ENCODE measurements around the gene NXPE3. TPM values are rescaled to one million over a fixed set of nuclear protein-coding genes. Genes with fewer than 3 reads are reported as not detected.

The NXPE3 gene
- total RNA-seq, 1 donor from 2014 or later, result 15.9 TPM

DNA sequence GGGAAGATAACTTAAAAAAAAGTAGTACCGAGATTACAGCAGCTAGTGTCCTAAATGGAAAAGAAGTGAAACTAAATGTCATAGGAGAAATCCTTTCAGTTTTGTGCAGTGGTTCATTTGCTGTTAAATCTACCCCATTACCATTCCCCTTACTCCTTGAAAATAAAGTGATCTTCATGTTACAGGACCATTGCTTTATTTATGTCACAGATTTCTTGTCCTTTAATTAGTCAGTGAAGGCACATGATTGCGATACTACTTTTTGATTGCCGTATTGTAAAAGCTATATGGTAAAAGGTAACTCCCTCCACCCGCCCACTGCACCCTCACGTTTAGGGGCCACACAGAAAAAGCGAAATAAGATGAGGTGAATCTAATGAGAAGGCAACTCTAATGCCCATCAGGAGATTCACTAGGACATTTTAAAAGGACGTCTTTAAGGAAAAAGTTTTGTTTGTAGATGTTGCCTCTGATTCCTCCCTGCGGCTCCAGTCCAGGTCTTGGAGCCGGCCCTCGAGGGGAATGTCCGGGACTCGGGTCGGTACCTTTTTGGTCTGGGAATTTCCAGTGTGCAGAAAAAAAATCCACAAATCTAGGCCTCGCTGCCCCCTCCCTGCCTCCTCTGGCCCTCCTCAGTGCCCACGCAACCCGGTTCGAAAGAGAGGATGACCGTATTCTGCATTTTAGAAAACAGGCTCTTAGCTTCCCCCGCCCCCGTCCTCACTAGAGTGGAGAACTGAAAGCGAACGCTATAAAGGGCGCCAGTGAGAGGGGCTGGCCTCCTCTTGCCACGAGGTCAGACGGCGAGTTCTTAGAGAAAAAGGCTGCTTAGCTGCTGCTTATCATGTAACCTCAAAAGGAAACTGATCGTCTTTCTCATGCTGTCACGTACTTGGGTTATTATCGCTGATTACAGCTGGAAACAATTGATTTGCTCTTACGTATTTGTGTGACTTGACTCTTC lies 48.5 kb downstream of the NXPE3 start:
- Histone ChIP-seq H3K4me1 (peaks cover 27% of the 10 kb centered on the region), H3K27me3 (no peaks in the 10 kb centered on the region), H3K4me3 (peak overlapping the region; percentile 58), H3K9me3 (no peaks in the 10 kb centered on the region), H3K27ac (peak overlapping the region; percentile 88), H3K36me3 (no peaks in the 10 kb centered on the region)
- DNase-seq, result peak; percentile 86
- peak; percentile 95 for ATAC-seq
- intact Hi-C loops (cut with DNase I), result no loop called here
- TF ChIP-seq, protein P1, sequence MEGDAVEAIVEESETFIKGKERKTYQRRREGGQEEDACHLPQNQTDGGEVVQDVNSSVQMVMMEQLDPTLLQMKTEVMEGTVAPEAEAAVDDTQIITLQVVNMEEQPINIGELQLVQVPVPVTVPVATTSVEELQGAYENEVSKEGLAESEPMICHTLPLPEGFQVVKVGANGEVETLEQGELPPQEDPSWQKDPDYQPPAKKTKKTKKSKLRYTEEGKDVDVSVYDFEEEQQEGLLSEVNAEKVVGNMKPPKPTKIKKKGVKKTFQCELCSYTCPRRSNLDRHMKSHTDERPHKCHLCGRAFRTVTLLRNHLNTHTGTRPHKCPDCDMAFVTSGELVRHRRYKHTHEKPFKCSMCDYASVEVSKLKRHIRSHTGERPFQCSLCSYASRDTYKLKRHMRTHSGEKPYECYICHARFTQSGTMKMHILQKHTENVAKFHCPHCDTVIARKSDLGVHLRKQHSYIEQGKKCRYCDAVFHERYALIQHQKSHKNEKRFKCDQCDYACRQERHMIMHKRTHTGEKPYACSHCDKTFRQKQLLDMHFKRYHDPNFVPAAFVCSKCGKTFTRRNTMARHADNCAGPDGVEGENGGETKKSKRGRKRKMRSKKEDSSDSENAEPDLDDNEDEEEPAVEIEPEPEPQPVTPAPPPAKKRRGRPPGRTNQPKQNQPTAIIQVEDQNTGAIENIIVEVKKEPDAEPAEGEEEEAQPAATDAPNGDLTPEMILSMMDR (IDR thresholded peaks at IDR 0.05), result no peak

GRCh38 chr3:101828276-101828675 lies 49.3 kb downstream of the NXPE3 start:
- H3K36me3 ChIP-seq, result no peaks in the 10 kb centered on the region
- intact Hi-C loops (cut with DNase I), result no loop called here
- no peaks in the 10 kb centered on the region for H3K27me3 ChIP-seq
- no peaks in the 10 kb centered on the region for H3K9me3 ChIP-seq
- H3K4me1 ChIP-seq, result peaks cover 27% of the 10 kb centered on the region
- peak overlapping the region; percentile 88 for H3K27ac ChIP-seq
- H3K4me3 ChIP-seq, result peak overlapping the region; percentile 58
- no peak for DNase-seq
- TF ChIP-seq, protein P1 (IDR thresholded peaks at IDR 0.05), result no peak
- ATAC-seq, result no peak

GRCh38 chr3:101828691-101829436 lies 49.9 kb downstream of the NXPE3 start:
- Histone ChIP-seq H3K4me3 (peak overlapping the region; percentile 58), H3K9me3 (no peaks in the 10 kb centered on the region), H3K4me1 (peaks cover 32% of the 10 kb centered on the region), H3K36me3 (no peaks in the 10 kb centered on the region), H3K27me3 (no peaks in the 10 kb centered on the region), H3K27ac (peak overlapping the region; percentile 88)
- DNase-seq (no peak), ATAC-seq (peak; percentile 74)
- intact Hi-C loops (cut with DNase I), result no loop called here
- TF ChIP-seq, protein P1 (IDR thresholded peaks at IDR 0.05), result no peak

GRCh38 chr3:101829437-101829830 lies 50.4 kb downstream of the NXPE3 start:
- Histone ChIP-seq H3K27ac (peak overlapping the region; percentile 88), H3K36me3 (no peaks in the 10 kb centered on the region), H3K9me3 (no peaks in the 10 kb centered on the region), H3K27me3 (no peaks in the 10 kb centered on the region), H3K4me3 (peak overlapping the region; percentile 58), H3K4me1 (peaks cover 32% of the 10 kb centered on the region)
- no peak for ATAC-seq
- no peak for DNase-seq
- TF ChIP-seq, protein P1 (IDR thresholded peaks at IDR 0.05), result no peak
- intact Hi-C loops (cut with DNase I), result no loop called here

DNA sequence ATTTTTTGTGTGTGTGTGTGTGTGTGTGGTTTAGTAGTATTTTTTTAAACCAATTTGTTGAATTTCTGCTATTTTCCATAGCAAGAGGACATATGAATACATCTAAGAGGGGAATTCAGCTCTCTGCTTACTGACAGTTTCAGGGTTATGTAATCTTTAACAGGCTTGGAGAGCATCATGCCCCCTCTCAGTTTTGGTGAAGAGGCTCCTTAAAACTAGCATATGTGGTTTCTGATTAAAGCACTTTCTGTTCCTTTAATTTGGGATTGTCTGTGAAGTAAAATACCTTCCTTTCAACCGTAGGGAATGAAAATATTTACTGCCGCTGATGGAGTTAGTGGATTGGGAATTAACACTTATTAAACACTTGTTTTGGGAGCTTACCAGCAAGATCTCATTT lies 50.9 kb downstream of the NXPE3 start:
- DNase-seq, result no peak

More for the DNA sequence above, 50.9 kb downstream of the NXPE3 start:
- intact Hi-C loops (cut with DNase I), result no loop called here
- ATAC-seq, result no peak
- Histone ChIP-seq H3K4me1 (peaks cover 32% of the 10 kb centered on the region), H3K27ac (no peak overlapping the region), H3K27me3 (no peaks in the 10 kb centered on the region), H3K9me3 (no peaks in the 10 kb centered on the region), H3K4me3 (no peak overlapping the region), H3K36me3 (no peaks in the 10 kb centered on the region)
- TF ChIP-seq, protein P1 (IDR thresholded peaks at IDR 0.05), result no peak

Data from upper lobe of right lung (tissue), 1 donor.